HuH-7.5 (cell line): ENCODE data around the gene TMEM229A.
"Not testable (repeated sequence)": the region's sequence is repeated elsewhere in the genome, so short reads cannot be mapped to it uniquely, and the experiment has no call there.

Experiments
- DNase-seq: peaks from one replicate; pipeline ENCODE4 v3.0.0; 2011; ENCODE audit warnings: low spot score

TMEM229A gene

GRCh38 chr7:124031919-124032318, 948 bp downstream of the TMEM229A start:
- no peak for DNase-seq

GRCh38 chr7:124031406-124031805, 1.5 kb downstream of the TMEM229A start:
- DNase-seq = no peak

- DNase-seq = no peak
These were observed 1.9 kb downstream of the TMEM229A start for GRCh38 chr7:124030964-124031363.

- no peak for DNase-seq
These were observed 3.3 kb downstream of the TMEM229A start for GRCh38 chr7:124029396-124030188.

GRCh38 chr7:124027236-124027635, 5.6 kb downstream of the TMEM229A start:
- DNase-seq = no peak

- DNase-seq = not testable (repeated sequence)
These were observed 8.5 kb downstream of the TMEM229A start for GRCh38 chr7:124024329-124024728.

- DNase-seq = no peak
These were observed 10.3 kb downstream of the TMEM229A start for GRCh38 chr7:124022551-124022950.

GRCh38 chr7:124020060-124020459, 12.8 kb downstream of the TMEM229A start:
- DNase-seq = no peak

- no peak for DNase-seq
These were observed 19.6 kb downstream of the TMEM229A start for GRCh38 chr7:124013306-124013705.

GRCh38 chr7:124012864-124013263, 20.0 kb downstream of the TMEM229A start:
- no peak for DNase-seq

- DNase-seq = no peak
These were observed 23.5 kb downstream of the TMEM229A start for GRCh38 chr7:124009321-124009720.

GRCh38 chr7:124008296-124008695, 24.6 kb downstream of the TMEM229A start:
- not testable (repeated sequence) for DNase-seq

- no peak for DNase-seq
These were observed 33.2 kb downstream of the TMEM229A start for GRCh38 chr7:123999703-124000102.

GRCh38 chr7:123998921-123999320, 33.9 kb downstream of the TMEM229A start:
- DNase-seq = no peak

GRCh38 chr7:123996327-123996625, 36.6 kb downstream of the TMEM229A start:
- DNase-seq = no peak

- no peak for DNase-seq
These were observed 37.1 kb downstream of the TMEM229A start for GRCh38 chr7:123995617-123996326.

- no peak for DNase-seq
These were observed 38.4 kb downstream of the TMEM229A start for GRCh38 chr7:123994449-123994848.

- no peak for DNase-seq
These were observed 38.9 kb downstream of the TMEM229A start for GRCh38 chr7:123993996-123994395.

GRCh38 chr7:123992913-123993518, 39.9 kb downstream of the TMEM229A start:
- DNase-seq = no peak

- DNase-seq = no peak
These were observed 45.4 kb downstream of the TMEM229A start for GRCh38 chr7:123987445-123987844.
